Gastrocnemius medialis (tissue), 4 donors: ENCODE results near the gene TRAPPC11. TPM values are rescaled to one million over a fixed set of nuclear protein-coding genes. Genes with fewer than 3 reads are reported as not detected.

Source experiments
- ATAC-seq, 2 donors: fragments of 150-250 bp; one replicate each; pipeline ENCODE4 v1.9.1; 2016
- DNase-seq, 2 donors: peaks; one replicate each; pipeline ENCODE4 v3.0.0-alpha.2; 2019
- H3K27ac ChIP-seq, 4 donors: fragments of 200-600 bp; sonication (generic); 1 replicate in 1 of 4; 2 replicates in 3 of 4; pipeline ENCODE4 v1.5.1; 2016 to 2018; ENCODE audit warnings: mild to moderate bottlenecking in 2 of 4, moderate library complexity in 1 of 4
- H3K27me3 ChIP-seq, 3 donors: fragments of 200-600 bp; sonication (generic) in 2 of 3; 1 replicate in 1 of 3; 2 replicates in 2 of 3; pipeline versions ENCODE4 v1.5.1 to v1.6.0; 2016 to 2019; ENCODE audit warnings: mild to moderate bottlenecking in 1 of 3, moderate library complexity in 1 of 3
- H3K36me3 ChIP-seq, 2 donors: fragments of 200-600 bp; sonication (generic) in 1 of 2; one replicate each; pipeline ENCODE4 v1.5.1; 2017 to 2018
- H3K4me1 ChIP-seq, 2 donors: fragments of 200-600 bp; sonication (generic) in 1 of 2; one replicate each; pipeline ENCODE4 v1.5.1; 2016 to 2017; ENCODE audit warnings: mild to moderate bottlenecking in 2 of 2
- H3K4me3 ChIP-seq, 4 donors: fragments of 200-600 bp; sonication (generic) in 3 of 4; 1 replicate in 1 of 4; 2 replicates in 3 of 4; pipeline ENCODE4 v1.5.1; 2016 to 2019; ENCODE audit warnings: mild to moderate bottlenecking in 2 of 4
- H3K9me3 ChIP-seq, 3 donors: fragments of 200-600 bp; sonication (generic) in 2 of 3; 1 replicate in 1 of 3; 2 replicates in 2 of 3; pipeline ENCODE4 v1.5.1; 2016 to 2019
- CTCF ChIP-seq, 5 experiments: fragments of 450-650 bp in 3 of 5; fragments of 200-600 bp in 2 of 5; sonication (generic) in 2 of 5; IDR thresholded peaks in 4 of 5; conservative IDR thresholded peaks in 1 of 5; 1 replicate in 4 of 5; 2 replicates in 1 of 5; pipeline ENCODE4 v1.5.1; 2016 to 2019; ENCODE audit warnings: antibody characterized with exemption in 5 of 5, mild to moderate bottlenecking in 3 of 5, moderate library complexity in 3 of 5
- POLR2A ChIP-seq, 2 donors: fragments of 450-650 bp; IDR thresholded peaks; one replicate each; pipeline ENCODE4 v1.6.1; 2017; ENCODE audit warnings: antibody characterized with exemption in 2 of 2, mild to moderate bottlenecking in 2 of 2, moderate library complexity in 2 of 2
- in situ Hi-C, 4 donors: fragments of 200-750 bp; cut with MboI; loops; one replicate each; pipeline versions ENCODE4 v1.15.0 to v1.8.0; 2017; ENCODE audit warnings: low sequenced_read_pairs in 4 of 4
- intact Hi-C: fragments of 100-400 bp; cut with DNase I; formaldehyde crosslinking; loops from one replicate; pipeline ENCODE4 v1.15.1; 2023; ENCODE audit warnings: low total_unique reads
- total RNA-seq, 4 donors: library from RNA; depleted of rRNA; stranded (reverse); fragments of >200 nt; gene quantifications; one replicate each; pipeline versions ENCODE4 v1.1.0 to v1.2.3, GENCODE V29; 2016

The TRAPPC11 gene
- total RNA-seq, 4 donors from 2014 or later: 19.3 to 31.7 (median 20.8) TPM

- DNase-seq: no peak
Measured at GRCh38 chr4:183747380-183747779, 88.3 kb downstream of the TRAPPC11 start.

GRCh38 chr4:183747931-183748670 is 89.0 kb downstream of the TRAPPC11 start:
- Histone ChIP-seq H3K36me3 (no peaks in the 10 kb centered on the region), H3K9me3 (no peaks in the 10 kb centered on the region), H3K4me1 (peaks cover 6 to 17% of the 10 kb centered on the region in 2 donors), H3K4me3 (no peak overlapping the region), H3K27ac (peak overlapping the region; percentile 79 to 90 (median 80)), H3K27me3 (no peaks in the 10 kb centered on the region)
- in situ Hi-C loops: no loop called here
- DNase-seq (peak in 1 of 2 donors; percentile 72), ATAC-seq (peak; percentile 70 to 84)
- intact Hi-C loops: loop anchor here (10.0 kb wide), 1 partner anchor 237 kb away; no protein-coding TSS in a partner anchor
- TF ChIP-seq CTCF (IDR thresholded peaks at IDR 0.05 in 4 of 5, conservative IDR thresholded peaks at IDR 0.05 in 1 of 5) (no peak), POLR2A (IDR thresholded peaks at IDR 0.05) (no peak)

More at GRCh38 chr4:183747380-183747779, 88.3 kb downstream of the TRAPPC11 start:
- H3K9me3 ChIP-seq: no peaks in the 10 kb centered on the region
- H3K36me3 ChIP-seq: no peaks in the 10 kb centered on the region
- no peak for ATAC-seq
- in situ Hi-C loops: no loop called here
- H3K27ac ChIP-seq: peak overlapping the region; percentile 79 to 90 (median 80)
- no peaks in the 10 kb centered on the region for H3K27me3 ChIP-seq
- TF ChIP-seq POLR2A (IDR thresholded peaks at IDR 0.05): no peak
- TF ChIP-seq CTCF (IDR thresholded peaks at IDR 0.05 in 4 of 5, conservative IDR thresholded peaks at IDR 0.05 in 1 of 5): no peak
- peaks cover 6 to 17% of the 10 kb centered on the region in 2 donors for H3K4me1 ChIP-seq
- H3K4me3 ChIP-seq: peak overlapping the region in 1 of 4 donors; percentile 42
- intact Hi-C loops: loop anchor here (10.0 kb wide), 1 partner anchor 237 kb away; no protein-coding TSS in a partner anchor

GRCh38 chr4:183751106-183751505 is 92.0 kb downstream of the TRAPPC11 start:
- Histone ChIP-seq H3K27ac (no peak overlapping the region), H3K36me3 (no peaks in the 10 kb centered on the region), H3K9me3 (no peaks in the 10 kb centered on the region), H3K4me3 (no peak overlapping the region), H3K4me1 (peaks cover 6 to 17% of the 10 kb centered on the region in 2 donors), H3K27me3 (no peaks in the 10 kb centered on the region)
- no peak for DNase-seq
- in situ Hi-C loops (no loop called here), intact Hi-C loops (no loop called here)
- no peak for ATAC-seq
- TF ChIP-seq CTCF (IDR thresholded peaks at IDR 0.05 in 4 of 5, conservative IDR thresholded peaks at IDR 0.05 in 1 of 5) (no peak), POLR2A (IDR thresholded peaks at IDR 0.05) (no peak)

- in situ Hi-C loops: no loop called here
- H3K9me3 ChIP-seq: no peaks in the 10 kb centered on the region
Measured at GRCh38 chr4:183755596-183755995, 96.5 kb downstream of the TRAPPC11 start.

More at GRCh38 chr4:183755596-183755995, 96.5 kb downstream of the TRAPPC11 start:
- Histone ChIP-seq H3K36me3 (no peaks in the 10 kb centered on the region), H3K4me3 (no peak overlapping the region), H3K27ac (no peak overlapping the region), H3K27me3 (no peaks in the 10 kb centered on the region), H3K4me1 (no peaks in the 10 kb centered on the region)
- no peak for DNase-seq
- intact Hi-C loops: no loop called here
- no peak for ATAC-seq
- TF ChIP-seq POLR2A (IDR thresholded peaks at IDR 0.05) (no peak), CTCF (IDR thresholded peaks at IDR 0.05 in 4 of 5, conservative IDR thresholded peaks at IDR 0.05 in 1 of 5) (no peak)
